HG02970 (cell line): Measurements from ENCODE around the gene AFF2.
A peak's percentile ranks its signal among the peaks of the same experiment; 100 is the strongest.

Experiments
- ATAC-seq: cut with Tn5 transposase; IDR thresholded peaks from one replicate; pipeline ENCODE4 v1.9.1; 2021; ENCODE audit warnings: mild to moderate bottlenecking, moderate library complexity, moderate number of reproducible peaks; ENCODE audit not compliant: unreplicated experiment, low FRiP score

The AFF2 gene

GRCh38 chrX:148577741-148578140 lies 77.3 kb downstream of the AFF2 start:
- ATAC-seq = no peak

GRCh38 chrX:148580016-148580415 lies 79.6 kb downstream of the AFF2 start:
- no peak for ATAC-seq

- no peak for ATAC-seq
These were observed 81.9 kb downstream of the AFF2 start for GRCh38 chrX:148582353-148582752.

- no peak for ATAC-seq
These were observed 88.4 kb downstream of the AFF2 start for GRCh38 chrX:148588649-148589310.

- no peak for ATAC-seq
These were observed 92.2 kb downstream of the AFF2 start for GRCh38 chrX:148592595-148592994.

GRCh38 chrX:148593146-148593545 lies 92.7 kb downstream of the AFF2 start:
- no peak for ATAC-seq

- ATAC-seq = no peak
These were observed 93.6 kb downstream of the AFF2 start for GRCh38 chrX:148593987-148594386.

- ATAC-seq = no peak
These were observed 99.0 kb downstream of the AFF2 start for GRCh38 chrX:148599404-148599803.

GRCh38 chrX:148600131-148600530 lies 99.7 kb downstream of the AFF2 start:
- no peak for ATAC-seq

- no peak for ATAC-seq
These were observed 100.2 kb downstream of the AFF2 start for GRCh38 chrX:148600581-148600980.

- no peak for ATAC-seq
These were observed 100.6 kb downstream of the AFF2 start for GRCh38 chrX:148601034-148601433.

GRCh38 chrX:148609515-148610327 lies 109.3 kb downstream of the AFF2 start:
- ATAC-seq = peak; percentile 74

- ATAC-seq = peak; percentile 35
These were observed 109.9 kb downstream of the AFF2 start for GRCh38 chrX:148610328-148610698.

- ATAC-seq = no peak
These were observed 111.6 kb downstream of the AFF2 start for GRCh38 chrX:148611993-148612392.

- no peak for ATAC-seq
These were observed 112.0 kb downstream of the AFF2 start for GRCh38 chrX:148612431-148612830.

- no peak for ATAC-seq
These were observed 113.2 kb downstream of the AFF2 start for GRCh38 chrX:148613636-148614035.

GRCh38 chrX:148615491-148615890 lies 115.1 kb downstream of the AFF2 start:
- ATAC-seq = no peak

GRCh38 chrX:148618470-148619445 lies 118.3 kb downstream of the AFF2 start:
- ATAC-seq = no peak

GRCh38 chrX:148620023-148620422 lies 119.6 kb downstream of the AFF2 start:
- ATAC-seq = no peak

- ATAC-seq = no peak
These were observed 124.6 kb downstream of the AFF2 start for GRCh38 chrX:148624951-148625474.

- no peak for ATAC-seq
These were observed 128.2 kb downstream of the AFF2 start for GRCh38 chrX:148628621-148629020.
